H1 (cell line): Measurements from ENCODE around the gene COL4A1. TPM values are rescaled to one million over a fixed set of nuclear protein-coding genes. Genes with fewer than 3 reads are reported as not detected.

Experiments
- CTCF ChIA-PET: fragments of 300-600 bp; sonication (Branson Sonifier 250); formaldehyde crosslinking; loops from one replicate; lab custom pipeline; 2021; ENCODE audit not compliant: partially characterized antibody; lab: Charles Lee
- POLR2A ChIA-PET: fragments of 300-600 bp; sonication (Branson Sonifier 250); formaldehyde crosslinking; loops from one replicate; lab custom pipeline; 2021; ENCODE audit warnings: inconsistent platforms; ENCODE audit not compliant: partially characterized antibody; lab: Charles Lee
- DNase-seq, 2 experiments: peaks; one replicate each; pipeline versions ENCODE4 v3.0.0 to v3.0.0-alpha.2; 2010 to 2022; ENCODE audit warnings: low spot score in 2 of 2, low read depth in 1 of 2, mixed read lengths in 1 of 2
- FAIRE-seq: peaks from 2 replicates; lab custom pipeline; 2011; peaks lifted over from hg19 to GRCh38; lab: Jason Lieb, UNC
- H2AFZ ChIP-seq: 2 replicates; pipeline ENCODE4 v1.8.1; 2012; ENCODE audit warnings: low read length, inconsistent platforms
- H2AK5ac ChIP-seq: 2 replicates; pipeline ENCODE4 v1.6.1; 2013; ENCODE audit warnings: low read depth, low read length
- H2BK120ac ChIP-seq: replicated peaks from 2 replicates; pipeline ENCODE3; 2013; ENCODE audit warnings: low read depth, low read length, inconsistent platforms
- H2BK12ac ChIP-seq: 2 replicates; pipeline ENCODE4 v1.6.1; 2013; ENCODE audit warnings: low read depth, low read length
- H2BK15ac ChIP-seq: 2 replicates; pipeline ENCODE4 v1.6.1; 2013; ENCODE audit warnings: low read length
- H2BK20ac ChIP-seq: 2 replicates; pipeline ENCODE4 v1.6.1; 2013; ENCODE audit warnings: low read length
- H2BK5ac ChIP-seq: 2 replicates; pipeline ENCODE4 v1.6.1; 2013; ENCODE audit warnings: low read depth, low read length
- H3K14ac ChIP-seq: 2 replicates; pipeline ENCODE4 v1.6.1; 2013; ENCODE audit warnings: inconsistent platforms; ENCODE audit not compliant: insufficient read length
- H3K18ac ChIP-seq: 2 replicates; pipeline ENCODE4 v1.6.1; 2013; ENCODE audit warnings: low read length; ENCODE audit errors: extremely low read depth
- H3K23ac ChIP-seq: 2 replicates; pipeline ENCODE4 v1.6.1; 2013; ENCODE audit warnings: inconsistent platforms; ENCODE audit not compliant: insufficient read length
- H3K23me2 ChIP-seq: 2 replicates; pipeline ENCODE4 v1.6.1; 2013; ENCODE audit warnings: low read depth, low read length
- H3K27ac ChIP-seq: 2 replicates; pipeline ENCODE4 v1.6.1; 2011; ENCODE audit warnings: low read depth, low read length, inconsistent platforms
- H3K27me3 ChIP-seq, 4 experiments: replicated peaks in 1 of 4; 1 replicate in 1 of 4; 2 replicates in 3 of 4; pipeline versions ENCODE4 v1.6.1 to v1.8.1; 2011 to 2013; ENCODE audit warnings: low read length in 3 of 4, mild to moderate bottlenecking in 3 of 4, inconsistent platforms in 2 of 4, mixed read lengths in 2 of 4, moderate library complexity in 1 of 4; ENCODE audit not compliant: control insufficient read depth in 3 of 4, insufficient read depth in 3 of 4; ENCODE audit errors: extremely low read depth in 1 of 4
- H3K36me3 ChIP-seq, 4 experiments: 2 replicates each; pipeline versions ENCODE4 v1.6.1 to v1.8.1; 2011 to 2013; ENCODE audit warnings: mild to moderate bottlenecking in 4 of 4, low read length in 3 of 4, moderate library complexity in 2 of 4, control low read depth in 1 of 4, inconsistent platforms in 1 of 4; ENCODE audit not compliant: insufficient read depth in 4 of 4, control insufficient read depth in 2 of 4
- H3K4ac ChIP-seq: replicated peaks from 2 replicates; pipeline ENCODE3; 2013; ENCODE audit warnings: low read length, low read depth, mixed read lengths, inconsistent platforms; ENCODE audit not compliant: insufficient read length
- H3K4me1 ChIP-seq, 4 experiments: replicated peaks in 1 of 4; 1 replicate in 1 of 4; 2 replicates in 3 of 4; pipeline versions ENCODE4 v1.6.1 to v1.8.1; 2011 to 2013; ENCODE audit warnings: low read length in 3 of 4, inconsistent platforms in 2 of 4, mixed read lengths in 1 of 4; ENCODE audit not compliant: insufficient read depth in 4 of 4, control insufficient read depth in 3 of 4
- H3K4me2 ChIP-seq, 2 experiments: 2 replicates each; pipeline versions ENCODE4 v1.6.1 to v1.8.1; 2011 to 2013; ENCODE audit warnings: low read depth in 2 of 2, low read length in 2 of 2, control low read depth in 1 of 2, inconsistent platforms in 1 of 2, mild to moderate bottlenecking in 1 of 2; ENCODE audit not compliant: insufficient read depth in 1 of 2
- H3K4me3 ChIP-seq, 4 experiments: fragments of 200-600, 300-600 bp in 1 of 4; sonication (generic), shearing (Covaris generic), sonication (Bioruptor Twin) in 1 of 4; 2 replicates each; pipeline versions ENCODE4 v1.5.1 to v1.8.1; 2011 to 2016; ENCODE audit warnings: low read length in 4 of 4, low read depth in 3 of 4, control low read depth in 2 of 4, inconsistent platforms in 2 of 4, mild to moderate bottlenecking in 2 of 4, mixed read lengths in 1 of 4, moderate library complexity in 1 of 4; ENCODE audit not compliant: insufficient read depth in 2 of 4; ENCODE audit errors: extremely low read depth in 1 of 4
- H3K56ac ChIP-seq: replicated peaks from 2 replicates; pipeline ENCODE3; 2013; ENCODE audit warnings: low read depth, mild to moderate bottlenecking, mixed read lengths, low read length, inconsistent platforms; ENCODE audit not compliant: insufficient read length
- H3K79me1 ChIP-seq: 2 replicates; pipeline ENCODE4 v1.6.1; 2013; ENCODE audit warnings: low read depth, low read length, control low read depth
- H3K79me2 ChIP-seq, 2 experiments: 2 replicates each; pipeline versions ENCODE4 v1.6.1 to v1.8.1; 2012 to 2013; ENCODE audit warnings: low read length in 2 of 2, mild to moderate bottlenecking in 2 of 2, inconsistent platforms in 1 of 2; ENCODE audit not compliant: insufficient read depth in 2 of 2, control insufficient read depth in 1 of 2
- H3K9ac ChIP-seq, 4 experiments: replicated peaks in 1 of 4; 1 replicate in 1 of 4; 2 replicates in 3 of 4; pipeline versions ENCODE4 v1.6.1 to v1.8.1; 2011 to 2013; ENCODE audit warnings: low read depth in 3 of 4, low read length in 3 of 4, control low read depth in 2 of 4, mild to moderate bottlenecking in 2 of 4, moderate library complexity in 2 of 4, inconsistent platforms in 1 of 4; ENCODE audit errors: extremely low read depth in 1 of 4
- H3K9me3 ChIP-seq, 2 experiments: 2 replicates each; pipeline versions ENCODE4 v1.6.1 to v1.8.1; 2012 to 2013; ENCODE audit warnings: mild to moderate bottlenecking in 2 of 2, moderate library complexity in 2 of 2, control low read depth in 1 of 2, inconsistent platforms in 1 of 2, low read depth in 1 of 2, low read length in 1 of 2, mixed read lengths in 1 of 2; ENCODE audit not compliant: insufficient read depth in 2 of 2
- H4K20me1 ChIP-seq, 2 experiments: replicated peaks in 1 of 2; 2 replicates each; pipeline versions ENCODE3 to v1.8.1; 2011 to 2013; ENCODE audit warnings: inconsistent platforms in 2 of 2, low read length in 2 of 2, mild to moderate bottlenecking in 1 of 2; ENCODE audit not compliant: insufficient read depth in 2 of 2, control insufficient read depth in 1 of 2
- H4K5ac ChIP-seq: 2 replicates; pipeline ENCODE4 v1.6.1; 2013; ENCODE audit warnings: low read length, low read depth, mixed read lengths, inconsistent platforms; ENCODE audit not compliant: insufficient read length
- H4K8ac ChIP-seq: 2 replicates; pipeline ENCODE4 v1.8.0; 2013; ENCODE audit warnings: mild to moderate bottlenecking, moderate library complexity, low read length, inconsistent platforms; ENCODE audit not compliant: insufficient read depth; ENCODE audit errors: extremely low read depth
- H4K91ac ChIP-seq: replicated peaks from 2 replicates; pipeline ENCODE3; 2013; ENCODE audit warnings: low read length, mixed read lengths, inconsistent platforms; ENCODE audit not compliant: insufficient read length
- CREB1 ChIP-seq: IDR thresholded peaks from 2 replicates; pipeline ENCODE4 v1.6.1; 2012; ENCODE audit warnings: inconsistent platforms
- EP300 ChIP-seq, 2 experiments: IDR thresholded peaks; 1 replicate in 1 of 2; 2 replicates in 1 of 2; pipeline ENCODE4 v1.6.1; 2011 to 2012; ENCODE audit warnings: low read depth in 2 of 2, low read length in 2 of 2, mild to moderate bottlenecking in 2 of 2, borderline replicate concordance in 1 of 2, inconsistent platforms in 1 of 2, moderate library complexity in 1 of 2
- GTF2F1 ChIP-seq: IDR thresholded peaks from 2 replicates; pipeline ENCODE4 v1.6.1; 2012; ENCODE audit warnings: low read depth, low read length, improper control_type of control experiment, borderline replicate concordance
- KDM1A ChIP-seq: fragments of 200-600, 300-600 bp; sonication (generic); IDR thresholded peaks from 2 replicates; pipeline ENCODE4 v1.7.1; 2016; ENCODE audit warnings: mild to moderate bottlenecking, low read length, borderline replicate concordance
- RBBP5 ChIP-seq: IDR thresholded peaks from 2 replicates; pipeline ENCODE4 v1.7.1; 2012; ENCODE audit warnings: low read depth, mild to moderate bottlenecking, inconsistent platforms, low read length, moderate library complexity, borderline replicate concordance
- RNF2 ChIP-seq: fragments of 200-900, 300-1000 bp; sonication (generic); IDR thresholded peaks from 2 replicates; pipeline ENCODE4 v1.7.1; 2016; ENCODE audit warnings: borderline replicate concordance, low read depth, mild to moderate bottlenecking, antibody characterized with exemption, low read length; ENCODE audit not compliant: poor library complexity, severe bottlenecking; ENCODE audit errors: missing control alignments
- SAP30 ChIP-seq: fragments of 300-600 bp; sonication (generic); IDR thresholded peaks from 2 replicates; pipeline ENCODE4 v1.7.1; 2012; ENCODE audit warnings: low read length, moderate library complexity, mild to moderate bottlenecking, inconsistent platforms; ENCODE audit not compliant: insufficient read depth, insufficient replicate concordance
- SIX5 ChIP-seq: IDR thresholded peaks from 2 replicates; pipeline ENCODE4 v1.6.1; 2011; ENCODE audit warnings: mild to moderate bottlenecking, low read depth, low read length
- SP4 ChIP-seq: IDR thresholded peaks from 2 replicates; pipeline ENCODE4 v1.6.1; 2012; ENCODE audit warnings: low read length, inconsistent platforms
- TCF12 ChIP-seq: IDR thresholded peaks from 2 replicates; pipeline ENCODE4 v1.6.1; 2011; ENCODE audit warnings: low read depth, mild to moderate bottlenecking, low read length
- WGBS, 2 experiments: shearing (Covaris generic) in 1 of 2; methylation state at CpG; one replicate each; pipeline versions ENCODE4 v1.1.6 to v1.1.7; 2013 to 2015; ENCODE audit warnings: low lambda C conversion rate in 2 of 2, mixed read lengths in 2 of 2, inconsistent platforms in 1 of 2, low coverage in 1 of 2, missing lambda C conversion rate in 1 of 2; ENCODE audit not compliant: insufficient replicate concordance in 2 of 2, insufficient coverage in 1 of 2, insufficient read length in 1 of 2; ENCODE audit errors: extremely low coverage in 1 of 2, missing lambda C conversion rate in 1 of 2; 5-methylcytosine and 5-hydroxymethylcytosine counted together
- polyA plus RNA-seq, 7 experiments: library from polyadenylated mRNA; depleted of rRNA in 3 of 7; stranded (reverse) in 5 of 7; unstranded in 2 of 7; fragments of >200 nt in 5 of 7; fragments of 200-250 nt in 2 of 7; gene quantifications; 1 replicate in 5 of 7; 2 replicates in 1 of 7; 4 replicates in 1 of 7; pipeline versions ENCODE4 v1.2.1 to v1.2.3, GENCODE V29; 2011 to 2013; ENCODE audit warnings: missing spikeins in 2 of 7, mixed read lengths in 2 of 7
- total RNA-seq: library from RNA; stranded (reverse); fragmentation: NEBNext Ultra II Directional; extraction: Animal tissue kit (Norgen Biotek cat#: 25700); gene quantifications from 2 replicates; pipeline ENCODE4 v1.2.1, GENCODE V29; 2021

The COL4A1 gene
- total and polyA plus RNA-seq, 2 of the 8 experiments (the other 6 are each of a cell fraction or from before 2014, with no cell fraction given): 30.7 to 82.0 TPM

- no peak overlapping the region for H4K5ac ChIP-seq
- 92% methylated on average over 10 of the region's 10 CpGs; no CpG with 5 or more reads in 1 of the 2 experiments for WGBS, 2 experiments
- no peak overlapping the region for H2BK120ac ChIP-seq
- no peaks in the 10 kb centered on the region for H3K79me2 ChIP-seq
- H4K8ac ChIP-seq: no peak overlapping the region
- no peak overlapping the region for H3K4ac ChIP-seq
- no peak overlapping the region for H3K4me3 ChIP-seq
- H4K91ac ChIP-seq: no peak overlapping the region
- H3K4me1 ChIP-seq: no peaks in the 10 kb centered on the region
- H3K36me3 ChIP-seq: peaks cover 0 to 24% (median 9%) of the 10 kb centered on the region in 4 experiments; a peak in 6 of 8 replicates
- no peaks in the 10 kb centered on the region for H4K20me1 ChIP-seq
- H2BK12ac ChIP-seq: no peak overlapping the region
- no peak overlapping the region for H2AK5ac ChIP-seq
- FAIRE-seq (no peak), DNase-seq (no peak)
- no peaks in the 10 kb centered on the region for H3K9me3 ChIP-seq
- H3K23me2 ChIP-seq: no peaks in the 10 kb centered on the region
- no peak overlapping the region for H3K9ac ChIP-seq
- no peak overlapping the region for H2BK20ac ChIP-seq
- TF ChIP-seq RBBP5 (no peak), SAP30 (no peak), EP300 (IDR thresholded peaks at IDR 0.05; ENCODE audit: borderline replicate concordance in 1 of 2, low read depth in 2 of 2, low read length in 2 of 2) (no peak), CREB1 (no peak), SIX5 (no peak), SP4 (no peak), GTF2F1 (no peak), TCF12 (no peak), RNF2 (no peak), KDM1A (no peak)
- no peak overlapping the region for H3K23ac ChIP-seq
- no peak overlapping the region for H3K14ac ChIP-seq
- no peak overlapping the region for H2BK15ac ChIP-seq
- H3K79me1 ChIP-seq: no peaks in the 10 kb centered on the region; the same call in 1 of the 2 replicates
- H3K56ac ChIP-seq: no peak overlapping the region
- no peak overlapping the region for H2BK5ac ChIP-seq
- ChIA-PET POLR2A (no interaction called here), CTCF (interaction anchor here (0.8 kb wide), 1 partner anchor 53 kb away, joined by 3 read pairs; no protein-coding TSS in a partner anchor)
- no peak overlapping the region for H3K18ac ChIP-seq
- H3K4me2 ChIP-seq: no peak overlapping the region
- no peak overlapping the region for H3K27ac ChIP-seq
- no peak overlapping the region for H2AFZ ChIP-seq
- no peaks in the 10 kb centered on the region for H3K27me3 ChIP-seq
Measured at GRCh38 chr13:110161112-110161882, 145.7 kb downstream of the COL4A1 start.
